Lower lobe of right lung (tissue), 2 donors: ENCODE results near the gene AMBRA1. TPM values are rescaled to one million over a fixed set of nuclear protein-coding genes. Genes with fewer than 3 reads are reported as not detected.

ENCODE experiments used
- ATAC-seq, 2 donors: fragments of 200-7000 bp; cut with Tn5 transposase; one replicate each; pipeline ENCODE4 v1.9.1; 2020 to 2022; ENCODE audit warnings: mild to moderate bottlenecking in 2 of 2, moderate library complexity in 2 of 2
- DNase-seq: peaks from one replicate; pipeline ENCODE4 v3.0.0-alpha.2; 2020
- H3K27ac ChIP-seq: fragments of 200-600 bp; one replicate; pipeline ENCODE4 v1.8.0; 2022
- H3K27me3 ChIP-seq: fragments of 200-600 bp; one replicate; pipeline ENCODE4 v1.8.0; 2022; ENCODE audit warnings: low read depth
- H3K36me3 ChIP-seq: fragments of 200-600 bp; one replicate; pipeline ENCODE4 v1.8.0; 2022; ENCODE audit warnings: mild to moderate bottlenecking
- H3K4me1 ChIP-seq: fragments of 200-600 bp; one replicate; pipeline ENCODE4 v1.8.0; 2022
- H3K4me3 ChIP-seq: fragments of 200-600 bp; one replicate; pipeline ENCODE4 v1.8.0; 2022; ENCODE audit warnings: mild to moderate bottlenecking
- H3K9me3 ChIP-seq: fragments of 200-600 bp; one replicate; pipeline ENCODE4 v1.8.0; 2022
- CTCF ChIP-seq: fragments of 200-600 bp; IDR thresholded peaks from one replicate; pipeline ENCODE4 v1.8.0; 2022; ENCODE audit warnings: antibody characterized with exemption, mild to moderate bottlenecking
- intact Hi-C: fragments of 100-400 bp; cut with DNase I; formaldehyde crosslinking; loops from one replicate; pipeline ENCODE4 v1.11.0; 2022
- total RNA-seq: library from RNA; stranded (reverse); fragmentation: NEBNext Ultra II Directional; extraction: Animal tissue kit (Norgen Biotek cat#: 25700); gene quantifications from one replicate; pipeline ENCODE4 v1.2.1, GENCODE V29; 2021
- donor health status: DM: no; HTN: yes; CAD: no; lungs with severe emphysema.

The AMBRA1 gene
- total RNA-seq, 1 donor from 2014 or later: 39.9 TPM

DNA sequence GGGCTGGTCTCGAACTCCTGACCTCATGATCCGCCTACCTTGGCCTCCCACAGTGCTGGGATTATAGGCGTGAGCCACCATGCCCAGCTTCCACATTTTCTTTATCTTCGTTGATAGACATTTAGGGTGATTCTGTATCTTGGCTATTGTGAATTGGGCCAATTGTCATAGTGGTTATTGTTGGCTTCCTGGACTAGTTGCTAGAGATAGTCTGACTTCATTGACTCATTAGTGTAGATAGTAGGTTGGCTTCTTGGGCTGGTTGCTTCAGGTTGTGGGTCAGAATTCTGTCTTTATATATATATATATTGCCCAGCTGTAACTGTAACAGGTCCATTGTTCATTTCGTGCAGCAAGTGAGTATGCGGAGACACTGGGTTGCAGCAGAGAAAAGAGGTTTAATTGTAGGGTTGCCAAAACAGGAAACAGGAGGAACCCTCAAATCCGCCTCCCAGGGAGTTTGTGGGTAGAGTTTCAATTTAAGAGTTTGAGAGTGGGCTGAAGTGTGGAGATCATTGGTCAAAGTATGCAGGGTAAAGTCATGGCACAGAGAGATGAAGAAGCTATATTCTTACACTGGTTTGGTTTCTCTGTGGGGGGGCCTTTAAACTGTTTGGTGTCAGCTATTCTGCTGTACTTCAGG, 45.5 kb upstream of the AMBRA1 start:
- H3K4me1 ChIP-seq: no peaks in the 10 kb centered on the region
- H3K27ac ChIP-seq: no peak overlapping the region
- intact Hi-C loops: no loop called here
- ATAC-seq: no peak
- no peak for DNase-seq
- no peak overlapping the region for H3K4me3 ChIP-seq
- no peak for TF ChIP-seq CTCF
- no peaks in the 10 kb centered on the region for H3K9me3 ChIP-seq
- no peaks in the 10 kb centered on the region for H3K27me3 ChIP-seq
- H3K36me3 ChIP-seq: peaks cover 47% of the 10 kb centered on the region

GRCh38 chr11:46637546-46637945, 43.7 kb upstream of the AMBRA1 start:
- ATAC-seq (no peak), DNase-seq (no peak)
- Histone ChIP-seq H3K27ac (no peak overlapping the region), H3K4me3 (no peak overlapping the region), H3K9me3 (no peaks in the 10 kb centered on the region), H3K27me3 (no peaks in the 10 kb centered on the region), H3K4me1 (no peaks in the 10 kb centered on the region), H3K36me3 (peaks cover 44% of the 10 kb centered on the region)
- TF ChIP-seq CTCF: no peak
- intact Hi-C loops: no loop called here

DNA sequence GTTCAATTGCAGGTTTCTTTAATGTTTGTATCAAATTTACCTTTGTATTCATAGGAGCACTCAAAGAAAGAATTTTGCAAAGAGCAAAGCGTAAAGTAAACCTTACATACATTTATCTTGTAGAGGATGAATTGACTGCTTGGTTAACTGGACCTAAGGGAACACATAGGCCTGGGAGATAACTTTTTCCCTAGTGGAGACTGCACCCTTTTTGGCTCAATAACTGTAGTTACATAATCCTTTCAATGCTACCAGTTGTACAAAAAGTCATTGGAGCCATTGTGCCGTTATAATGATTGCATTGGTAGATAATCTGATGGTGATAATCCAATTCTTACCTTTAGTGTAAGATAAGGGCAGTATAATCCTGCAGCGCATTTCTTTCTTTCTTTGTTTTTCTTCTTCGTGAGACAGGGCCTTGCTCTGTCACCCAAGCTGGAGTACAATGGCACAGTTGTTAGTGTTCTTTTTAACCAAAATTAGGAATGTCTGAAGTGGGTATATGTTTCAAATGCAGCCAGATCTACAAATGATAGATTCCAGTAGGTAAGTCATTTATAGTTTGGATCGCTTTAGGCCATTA, 41.8 kb upstream of the AMBRA1 start:
- H3K4me3 ChIP-seq: no peak overlapping the region
- no peaks in the 10 kb centered on the region for H3K4me1 ChIP-seq
- peaks cover 50% of the 10 kb centered on the region for H3K36me3 ChIP-seq
- no peak overlapping the region for H3K27ac ChIP-seq
- intact Hi-C loops: no loop called here
- H3K27me3 ChIP-seq: no peaks in the 10 kb centered on the region
- DNase-seq: no peak
- ATAC-seq: no peak
- H3K9me3 ChIP-seq: no peaks in the 10 kb centered on the region
- TF ChIP-seq CTCF: no peak

DNA sequence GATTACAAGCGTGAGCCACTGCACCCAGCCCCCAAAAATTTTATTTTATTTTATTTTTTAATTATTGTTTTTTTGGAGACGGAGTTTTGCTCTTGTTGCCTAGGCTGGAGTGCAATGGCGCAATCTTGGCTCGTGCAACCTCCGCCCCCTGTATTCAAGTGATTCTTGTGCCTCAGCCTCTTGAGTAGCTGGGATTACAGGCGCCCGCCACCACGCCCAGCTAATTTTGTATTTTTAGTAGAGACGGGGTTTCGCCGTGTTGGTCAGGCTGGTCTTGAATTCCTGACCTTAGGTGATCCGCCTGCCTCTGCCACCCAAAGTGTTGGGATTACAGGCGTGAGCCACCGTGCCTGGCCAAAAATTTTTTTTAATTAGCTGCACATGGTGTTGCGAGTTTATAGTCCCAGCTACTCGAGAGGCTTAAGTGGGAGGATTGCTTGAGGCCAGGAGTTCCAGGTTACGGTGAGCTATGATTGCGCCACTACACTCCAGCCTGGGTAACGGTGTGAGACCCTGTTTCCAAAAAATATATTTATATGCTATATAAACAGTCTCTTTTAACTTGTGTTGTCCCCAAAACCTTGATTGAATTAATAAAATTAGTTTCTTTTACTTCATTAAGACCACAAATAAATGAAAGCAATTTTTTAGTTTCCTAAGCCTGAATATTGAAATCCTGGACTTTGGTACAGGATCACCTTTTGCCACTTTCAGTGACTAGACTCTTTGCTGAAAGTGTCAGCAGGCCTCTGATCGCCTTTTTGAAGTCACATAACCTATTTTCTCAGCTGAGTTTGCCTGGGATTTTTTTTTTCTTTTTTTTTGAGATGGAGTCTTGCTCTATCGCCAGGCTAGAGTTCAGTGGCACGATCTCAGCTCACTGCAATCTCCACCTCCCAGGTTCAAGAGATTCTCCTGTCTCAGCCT, 39.7 kb upstream of the AMBRA1 start:
- ATAC-seq (peak; percentile 43 to 59), DNase-seq (peak; percentile 55)
- Histone ChIP-seq H3K9me3 (no peaks in the 10 kb centered on the region), H3K4me3 (no peak overlapping the region), H3K27me3 (no peaks in the 10 kb centered on the region), H3K4me1 (no peaks in the 10 kb centered on the region), H3K36me3 (peaks cover 56% of the 10 kb centered on the region), H3K27ac (no peak overlapping the region)
- intact Hi-C loops: no loop called here
- no peak for TF ChIP-seq CTCF

GRCh38 chr11:46632502-46632901, 38.7 kb upstream of the AMBRA1 start:
- H3K9me3 ChIP-seq: no peaks in the 10 kb centered on the region
- H3K4me3 ChIP-seq: no peak overlapping the region
- no peak for ATAC-seq
- peaks cover 54% of the 10 kb centered on the region for H3K36me3 ChIP-seq
- H3K27ac ChIP-seq: no peak overlapping the region
- H3K27me3 ChIP-seq: no peaks in the 10 kb centered on the region
- no peak for TF ChIP-seq CTCF
- DNase-seq: no peak
- H3K4me1 ChIP-seq: no peaks in the 10 kb centered on the region
- intact Hi-C loops: no loop called here
